Loucy (cell line): ENCODE measurements around the gene SYN1.

Source experiments
- H2AFZ ChIP-seq: fragments of 200-600 bp; sonication (generic); 2 replicates; pipeline ENCODE4 v1.6.0; 2016; ENCODE audit warnings: antibody characterized with exemption, mild to moderate bottlenecking, low read length, moderate library complexity
- H3F3A ChIP-seq: fragments of 200-600 bp; 2 replicates; pipeline ENCODE4 v1.6.0; 2016; ENCODE audit warnings: antibody characterized with exemption, low read depth, mild to moderate bottlenecking
- H3K27me3 ChIP-seq: fragments of 200-600 bp; sonication (generic); 2 replicates; pipeline ENCODE4 v1.6.1; 2014; ENCODE audit warnings: low read length, mild to moderate bottlenecking; ENCODE audit not compliant: insufficient read depth, poor library complexity, severe bottlenecking
- H3K36me3 ChIP-seq: fragments of 200-600 bp; sonication (generic); 2 replicates; pipeline ENCODE4 v1.6.1; 2016; ENCODE audit warnings: low read length; ENCODE audit not compliant: insufficient read depth
- H3K4me1 ChIP-seq: fragments of 200-600 bp; sonication (generic); 2 replicates; pipeline ENCODE4 v1.5.1; 2014; ENCODE audit warnings: low read length, mild to moderate bottlenecking; ENCODE audit not compliant: insufficient read depth, poor library complexity, severe bottlenecking
- H3K4me2 ChIP-seq: fragments of 200-600 bp; sonication (generic); 2 replicates; pipeline ENCODE4 v1.6.0; 2014; ENCODE audit warnings: antibody characterized with exemption, low read length, low read depth, mild to moderate bottlenecking; ENCODE audit not compliant: poor library complexity, severe bottlenecking
- H3K4me3 ChIP-seq: fragments of 200-600 bp; sonication (generic); 2 replicates; pipeline ENCODE4 v1.5.1; 2014; ENCODE audit warnings: low read length, mild to moderate bottlenecking, mixed read lengths; ENCODE audit not compliant: poor library complexity, severe bottlenecking
- H3K79me2 ChIP-seq: fragments of 200-600 bp; sonication (generic); 2 replicates; pipeline ENCODE4 v1.6.1; 2014; ENCODE audit warnings: low read length; ENCODE audit not compliant: insufficient read depth
- H3K9ac ChIP-seq: fragments of 200-600 bp; sonication (generic); 2 replicates; pipeline ENCODE4 v1.6.0; 2014; ENCODE audit warnings: mild to moderate bottlenecking, low read depth, low read length, moderate library complexity; ENCODE audit not compliant: poor library complexity, severe bottlenecking
- H3K9me2 ChIP-seq: fragments of 200-600 bp; sonication (generic); replicated peaks from 2 replicates; pipeline ENCODE4 v1.6.1; 2016; ENCODE audit warnings: low read depth, low read length, mixed read lengths
- H3K9me3 ChIP-seq: fragments of 200-600 bp; sonication (generic); 2 replicates; pipeline ENCODE4 v1.6.1; 2014; ENCODE audit warnings: mild to moderate bottlenecking, antibody characterized with exemption, low read length, low read depth; ENCODE audit not compliant: insufficient read depth
- H4K20me1 ChIP-seq: fragments of 200-600 bp; sonication (generic); 2 replicates; pipeline ENCODE4 v1.6.0; 2014; ENCODE audit warnings: antibody characterized with exemption, low read length, mild to moderate bottlenecking; ENCODE audit not compliant: insufficient read depth, poor library complexity, severe bottlenecking
- EZH2phosphoT487 ChIP-seq: fragments of 200-600 bp; IDR thresholded peaks from 2 replicates; pipeline ENCODE4 v1.6.1; 2018; ENCODE audit warnings: antibody characterized with exemption, mild to moderate bottlenecking, moderate library complexity, borderline replicate concordance
- TF ChIP-seq, protein P1 (sequence below): fragments of 200-600 bp; sonication (generic); conservative IDR thresholded peaks from 2 replicates; pipeline ENCODE4 v1.5.1; 2014; ENCODE audit warnings: mild to moderate bottlenecking, antibody characterized with exemption, low read length

SYN1 gene

DNA sequence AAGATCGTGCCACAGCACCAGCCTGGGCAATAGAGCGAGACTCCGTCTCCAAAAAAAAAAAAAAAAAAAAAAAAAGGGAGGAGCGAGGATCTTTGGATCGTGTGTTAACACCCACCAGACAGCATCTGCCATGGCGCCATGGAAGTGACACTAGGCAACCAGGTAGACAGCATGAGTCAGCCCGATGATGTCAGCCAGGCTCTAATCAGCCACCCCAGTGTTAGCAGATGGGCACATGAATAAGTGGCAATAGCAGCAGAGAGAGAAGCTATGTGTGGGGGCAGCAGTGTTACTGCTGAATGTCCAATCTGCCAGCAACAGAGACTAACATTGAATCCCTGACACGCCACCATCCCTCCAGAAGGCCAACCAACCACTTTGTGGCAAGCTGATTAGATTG, 6.6 kb downstream of the SYN1 start:
- Histone ChIP-seq H3K27me3 (no peaks in the 10 kb centered on the region), H4K20me1 (no peaks in the 10 kb centered on the region), H3F3A (no peaks in the 10 kb centered on the region), H3K4me2 (no peak overlapping the region), H3K4me3 (no peak overlapping the region), H3K9me3 (no peaks in the 10 kb centered on the region), H3K9ac (no peak overlapping the region), H3K4me1 (no peaks in the 10 kb centered on the region), H3K79me2 (no peaks in the 10 kb centered on the region), H3K36me3 (no peaks in the 10 kb centered on the region), H3K9me2 (no peaks in the 10 kb centered on the region), H2AFZ (no peak overlapping the region)
- TF ChIP-seq, protein P1, sequence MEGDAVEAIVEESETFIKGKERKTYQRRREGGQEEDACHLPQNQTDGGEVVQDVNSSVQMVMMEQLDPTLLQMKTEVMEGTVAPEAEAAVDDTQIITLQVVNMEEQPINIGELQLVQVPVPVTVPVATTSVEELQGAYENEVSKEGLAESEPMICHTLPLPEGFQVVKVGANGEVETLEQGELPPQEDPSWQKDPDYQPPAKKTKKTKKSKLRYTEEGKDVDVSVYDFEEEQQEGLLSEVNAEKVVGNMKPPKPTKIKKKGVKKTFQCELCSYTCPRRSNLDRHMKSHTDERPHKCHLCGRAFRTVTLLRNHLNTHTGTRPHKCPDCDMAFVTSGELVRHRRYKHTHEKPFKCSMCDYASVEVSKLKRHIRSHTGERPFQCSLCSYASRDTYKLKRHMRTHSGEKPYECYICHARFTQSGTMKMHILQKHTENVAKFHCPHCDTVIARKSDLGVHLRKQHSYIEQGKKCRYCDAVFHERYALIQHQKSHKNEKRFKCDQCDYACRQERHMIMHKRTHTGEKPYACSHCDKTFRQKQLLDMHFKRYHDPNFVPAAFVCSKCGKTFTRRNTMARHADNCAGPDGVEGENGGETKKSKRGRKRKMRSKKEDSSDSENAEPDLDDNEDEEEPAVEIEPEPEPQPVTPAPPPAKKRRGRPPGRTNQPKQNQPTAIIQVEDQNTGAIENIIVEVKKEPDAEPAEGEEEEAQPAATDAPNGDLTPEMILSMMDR, result no peak
- no peak for TF ChIP-seq EZH2phosphoT487

DNA sequence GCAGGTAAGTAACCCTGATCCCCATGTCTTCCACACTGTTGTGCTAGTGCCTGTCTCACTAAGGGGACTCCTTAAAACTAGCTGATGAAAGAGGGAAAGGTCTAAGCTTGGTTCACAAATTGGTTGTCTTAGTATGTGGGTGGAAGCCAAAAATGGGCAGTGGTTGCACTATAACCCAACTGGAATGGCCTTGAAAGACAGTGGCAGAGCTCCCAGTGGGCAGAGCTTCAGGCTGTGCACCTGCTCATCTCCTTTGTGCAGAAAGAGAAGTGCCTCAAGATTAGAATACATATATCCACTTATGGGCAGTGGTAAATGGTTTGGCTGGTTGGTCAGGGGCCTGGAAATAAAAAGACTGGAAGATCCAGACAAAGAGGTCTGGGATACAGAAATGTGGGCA, 7.2 kb downstream of the SYN1 start:
- TF ChIP-seq EZH2phosphoT487, result no peak
- Histone ChIP-seq H3K9me3 (no peaks in the 10 kb centered on the region), H3K9me2 (no peaks in the 10 kb centered on the region), H3K9ac (no peak overlapping the region), H3F3A (no peaks in the 10 kb centered on the region), H3K36me3 (no peaks in the 10 kb centered on the region), H3K4me2 (no peak overlapping the region), H3K27me3 (no peaks in the 10 kb centered on the region), H3K4me3 (no peak overlapping the region), H2AFZ (no peak overlapping the region), H3K4me1 (no peaks in the 10 kb centered on the region), H4K20me1 (no peaks in the 10 kb centered on the region), H3K79me2 (no peaks in the 10 kb centered on the region)

DNA sequence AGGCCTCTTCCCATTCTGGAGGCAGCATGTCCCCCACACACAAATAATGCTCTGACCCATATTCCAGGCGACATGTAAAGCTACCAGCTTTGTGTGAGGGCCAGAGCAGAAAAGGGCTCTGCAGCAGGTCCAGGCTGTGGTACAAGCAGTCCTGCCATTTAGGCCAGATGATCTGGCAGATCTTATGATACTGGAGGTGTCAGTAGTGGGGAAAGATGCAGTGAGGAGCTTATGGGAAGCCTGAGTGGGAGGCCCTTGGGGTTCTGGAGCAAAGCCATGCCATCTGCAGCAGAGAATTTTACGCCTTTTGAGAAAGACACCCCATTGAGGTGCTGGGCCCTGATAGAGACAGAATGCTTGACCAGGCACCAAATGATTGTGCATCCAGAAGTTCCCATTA, 7.7 kb downstream of the SYN1 start:
- Histone ChIP-seq H3K9me3 (no peaks in the 10 kb centered on the region), H3K9me2 (no peaks in the 10 kb centered on the region), H4K20me1 (no peaks in the 10 kb centered on the region), H3K79me2 (no peaks in the 10 kb centered on the region), H3K36me3 (no peaks in the 10 kb centered on the region), H2AFZ (no peak overlapping the region), H3F3A (no peaks in the 10 kb centered on the region), H3K4me3 (no peak overlapping the region), H3K4me1 (no peaks in the 10 kb centered on the region), H3K9ac (no peak overlapping the region), H3K4me2 (no peak overlapping the region), H3K27me3 (no peaks in the 10 kb centered on the region)
- TF ChIP-seq EZH2phosphoT487, result no peak
- TF ChIP-seq, protein P1, result no peak

DNA sequence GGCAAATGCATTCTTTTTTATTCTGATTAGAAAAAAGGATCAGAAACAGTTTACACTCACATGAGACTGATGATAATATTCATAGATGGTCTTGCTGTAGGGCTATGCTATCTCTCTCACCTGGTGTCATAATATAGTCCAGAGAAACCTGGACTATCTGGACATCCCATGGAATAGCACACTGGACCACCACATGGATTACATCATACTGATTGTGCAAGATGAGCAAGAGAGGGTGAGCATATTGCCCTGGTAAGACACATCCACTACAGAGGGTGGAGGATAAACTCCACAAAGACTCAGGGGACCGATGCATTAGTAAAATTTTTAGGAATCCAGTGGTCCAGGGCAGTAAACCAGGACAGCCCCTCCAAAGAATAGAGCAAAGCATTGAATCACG, 8.2 kb downstream of the SYN1 start:
- Histone ChIP-seq H3K4me3 (no peak overlapping the region), H4K20me1 (no peaks in the 10 kb centered on the region), H3K27me3 (no peaks in the 10 kb centered on the region), H3K4me2 (no peak overlapping the region), H3K79me2 (no peaks in the 10 kb centered on the region), H3F3A (no peaks in the 10 kb centered on the region), H3K36me3 (no peaks in the 10 kb centered on the region), H2AFZ (no peak overlapping the region), H3K4me1 (no peaks in the 10 kb centered on the region), H3K9ac (no peak overlapping the region), H3K9me3 (no peaks in the 10 kb centered on the region), H3K9me2 (no peaks in the 10 kb centered on the region)
- TF ChIP-seq, protein P1, result no peak
- TF ChIP-seq EZH2phosphoT487, result no peak
